GM18507 (cell line): ENCODE results near the gene MYO1H.
"Not testable (repeated sequence)": the region's sequence is repeated elsewhere in the genome, so short reads cannot be mapped to it uniquely, and the experiment has no call there.

Source experiments
- DNase-seq: peaks from one replicate; pipeline ENCODE4 v3.0.0; 2011; ENCODE audit warnings: low read depth; ENCODE audit not compliant: insufficient read length; ENCODE audit errors: extremely low spot score
- FAIRE-seq: peaks from 2 replicates; lab custom pipeline; 2011; peaks lifted over from hg19 to GRCh38; lab: Jason Lieb, UNC

The MYO1H gene

GRCh38 chr12:109394891-109395290 lies 47.2 kb downstream of the MYO1H start:
- DNase-seq (no peak), FAIRE-seq (no peak)

DNA sequence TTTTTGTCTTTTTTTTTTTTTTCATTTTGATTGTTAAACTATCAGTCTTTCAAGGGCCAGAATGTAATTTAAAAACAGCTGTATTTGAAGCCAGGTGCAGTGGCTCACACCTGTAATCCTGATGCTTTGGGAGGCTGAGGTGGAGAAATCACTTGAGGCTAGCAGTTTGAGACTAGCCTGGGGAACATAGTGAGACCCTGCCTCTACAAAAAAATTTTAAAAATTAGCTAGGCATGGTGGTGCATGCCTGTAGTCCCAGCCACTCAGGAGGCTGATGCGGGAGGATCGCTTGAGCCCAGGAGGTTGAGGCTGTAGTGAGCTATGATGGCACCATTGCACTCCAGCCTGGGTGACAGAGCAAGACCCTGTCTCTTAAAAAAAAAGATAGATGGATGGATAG lies 57.1 kb downstream of the MYO1H start:
- FAIRE-seq, DNase-seq: not testable (repeated sequence)

GRCh38 chr12:109406147-109406546 lies 58.4 kb downstream of the MYO1H start:
- DNase-seq, FAIRE-seq: not testable (repeated sequence)

GRCh38 chr12:109418848-109419480 lies 71.3 kb downstream of the MYO1H start:
- FAIRE-seq (no peak), DNase-seq (no peak)

- FAIRE-seq: no peak
- DNase-seq: no peak
These were observed 73.8 kb downstream of the MYO1H start for GRCh38 chr12:109421355-109422087.

GRCh38 chr12:109422251-109422650 lies 74.6 kb downstream of the MYO1H start:
- DNase-seq: no peak
- no peak for FAIRE-seq

DNA sequence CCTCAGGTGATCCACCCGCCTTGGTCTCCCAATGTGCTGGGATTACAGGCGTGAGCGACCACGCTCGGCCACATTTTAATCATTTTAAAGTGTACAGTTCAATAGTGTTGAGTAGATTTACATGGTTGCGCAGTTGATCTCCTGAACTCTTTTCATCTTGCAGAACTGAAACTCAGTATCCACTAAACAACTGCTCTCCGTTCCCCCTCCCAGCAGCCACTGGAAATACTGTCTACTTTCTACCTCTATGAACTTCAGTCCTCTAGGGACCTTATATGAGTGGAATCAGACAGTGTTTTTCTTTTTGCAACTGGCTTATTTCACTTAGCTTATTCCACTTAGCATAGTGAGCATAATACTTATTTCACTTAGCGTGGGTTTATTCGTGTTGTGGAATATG lies 75.7 kb downstream of the MYO1H start:
- FAIRE-seq (no peak), DNase-seq (no peak)

- FAIRE-seq: peak; percentile 88
- DNase-seq: peak; percentile 58
These were observed 80.4 kb downstream of the MYO1H start for GRCh38 chr12:109428037-109428629.

GRCh38 chr12:109428804-109429203 lies 81.1 kb downstream of the MYO1H start:
- DNase-seq, FAIRE-seq: not testable (repeated sequence)

GRCh38 chr12:109430244-109430643 lies 82.5 kb downstream of the MYO1H start:
- FAIRE-seq: no peak
- no peak for DNase-seq

GRCh38 chr12:109432431-109432830 lies 84.7 kb downstream of the MYO1H start:
- DNase-seq (no peak), FAIRE-seq (no peak)

DNA sequence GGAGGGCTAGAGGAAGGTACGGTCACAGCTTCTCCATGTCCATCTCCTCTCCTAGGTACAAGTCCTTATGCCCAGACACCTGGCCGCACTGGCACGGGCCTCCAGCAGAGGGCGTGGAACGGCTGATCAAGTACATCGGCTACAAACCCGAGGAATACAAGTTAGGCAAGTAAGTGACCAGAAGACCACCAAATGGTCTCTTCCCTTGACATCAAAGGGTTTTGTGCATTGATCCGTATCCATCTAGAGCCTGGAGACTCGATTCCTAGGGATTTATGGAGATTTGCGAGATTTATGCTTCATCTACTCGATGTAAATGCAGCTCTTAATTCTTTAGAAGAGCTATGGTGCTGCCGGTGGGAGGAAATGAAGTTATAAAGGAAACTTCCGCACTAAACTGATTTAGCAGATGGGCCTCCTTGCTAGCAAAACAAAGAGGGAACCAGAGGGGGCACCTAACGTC lies 85.2 kb downstream of the MYO1H start:
- FAIRE-seq (peak; percentile 88), DNase-seq (peak; percentile 44)

- no peak for DNase-seq
- FAIRE-seq: no peak
These were observed 85.9 kb downstream of the MYO1H start for GRCh38 chr12:109433618-109434017.

DNA sequence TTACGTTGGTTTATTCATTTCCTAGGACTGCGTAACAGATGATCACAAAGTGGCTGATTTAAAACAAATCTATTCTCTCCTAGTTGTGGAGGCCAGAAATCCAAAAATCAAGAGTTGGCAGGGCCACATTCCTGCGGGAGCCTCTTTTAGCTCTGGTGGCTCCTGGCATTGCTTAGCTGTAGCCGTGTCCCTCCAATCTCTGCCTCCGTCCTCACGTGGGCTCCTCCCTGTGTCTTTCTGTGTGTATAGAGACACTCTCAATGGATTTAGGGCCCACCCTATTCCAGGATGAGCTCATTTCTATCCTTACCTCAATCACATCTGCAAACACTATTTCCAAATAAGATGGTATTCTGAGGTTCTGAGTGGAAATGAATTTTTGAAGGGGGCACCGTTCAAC lies 86.9 kb downstream of the MYO1H start:
- no peak for DNase-seq
- no peak for FAIRE-seq

DNA sequence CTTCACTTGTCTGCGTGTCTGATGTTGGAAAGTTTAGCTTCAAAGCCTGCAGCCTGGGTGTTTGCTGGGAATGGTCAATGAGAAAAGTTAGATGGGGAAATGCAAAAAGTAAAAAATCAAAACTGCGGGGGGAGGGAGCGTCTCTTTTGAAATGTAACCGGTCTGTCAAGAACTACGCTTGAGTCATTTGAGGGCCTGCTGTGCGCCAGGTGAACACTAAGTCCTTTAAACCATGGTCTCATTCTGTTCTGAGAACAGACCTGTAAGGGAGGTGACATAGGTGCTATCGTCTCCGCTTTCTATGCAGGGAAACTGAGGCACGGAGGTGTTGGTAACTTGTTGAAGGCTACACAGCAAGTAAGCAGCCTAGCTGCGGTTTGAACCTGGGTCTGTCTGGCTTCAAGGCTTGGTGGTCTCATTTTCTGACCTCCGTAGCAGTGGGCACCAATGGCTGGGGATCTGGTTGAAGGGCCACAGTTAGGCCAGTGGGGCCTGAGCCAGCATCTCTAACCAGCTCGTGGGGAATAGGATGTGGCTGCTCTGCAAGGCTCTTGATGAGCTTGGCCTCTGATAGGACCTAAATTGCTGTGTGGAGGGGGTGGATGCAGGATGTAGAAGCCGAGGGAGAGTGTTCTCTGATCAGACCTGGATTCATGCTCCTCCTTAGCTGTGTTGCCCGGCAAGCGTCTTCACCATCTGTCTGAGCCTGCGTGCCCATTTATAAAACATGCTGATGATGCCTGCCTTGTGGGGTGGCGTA lies 87.9 kb downstream of the MYO1H start:
- FAIRE-seq: no peak
- no peak for DNase-seq

DNA sequence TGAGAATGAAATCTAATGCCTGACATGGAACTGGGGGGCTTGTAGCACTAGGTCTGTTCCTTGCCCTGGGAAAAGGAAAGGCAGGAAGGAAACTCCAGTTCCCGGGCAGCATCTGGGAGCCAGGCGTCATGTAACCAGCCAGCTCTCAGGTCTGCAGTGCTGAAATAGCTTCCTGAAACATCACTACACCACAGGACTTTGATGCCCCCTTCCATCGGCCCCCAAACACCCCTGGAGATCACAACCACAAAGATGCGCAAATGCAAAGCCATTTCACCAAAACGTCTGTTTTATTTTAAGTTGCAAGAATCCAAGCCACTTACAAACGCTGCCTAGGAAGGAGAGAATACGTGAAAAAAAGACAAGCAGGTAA lies 88.5 kb downstream of the MYO1H start:
- DNase-seq (no peak), FAIRE-seq (no peak)

DNA sequence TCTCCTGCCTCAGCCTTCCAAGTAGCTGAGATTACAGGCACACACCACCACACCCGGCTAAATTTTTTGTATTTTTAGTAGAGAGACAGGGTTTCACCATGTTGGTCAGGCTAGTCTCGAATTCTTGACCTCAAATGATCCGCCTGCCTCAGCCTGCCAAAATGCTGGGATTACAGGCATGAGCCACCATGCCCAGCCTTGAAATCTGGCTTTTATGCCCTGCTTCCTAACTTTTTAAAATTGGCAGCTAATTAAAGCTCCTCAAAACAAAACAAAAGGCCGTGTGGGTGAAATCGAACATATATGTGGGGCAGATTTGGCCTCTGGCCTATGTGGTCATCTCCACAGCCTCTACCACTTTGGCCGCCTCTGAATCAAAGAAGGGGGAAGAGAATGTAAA lies 91.5 kb downstream of the MYO1H start:
- FAIRE-seq (no peak), DNase-seq (no peak)

DNA sequence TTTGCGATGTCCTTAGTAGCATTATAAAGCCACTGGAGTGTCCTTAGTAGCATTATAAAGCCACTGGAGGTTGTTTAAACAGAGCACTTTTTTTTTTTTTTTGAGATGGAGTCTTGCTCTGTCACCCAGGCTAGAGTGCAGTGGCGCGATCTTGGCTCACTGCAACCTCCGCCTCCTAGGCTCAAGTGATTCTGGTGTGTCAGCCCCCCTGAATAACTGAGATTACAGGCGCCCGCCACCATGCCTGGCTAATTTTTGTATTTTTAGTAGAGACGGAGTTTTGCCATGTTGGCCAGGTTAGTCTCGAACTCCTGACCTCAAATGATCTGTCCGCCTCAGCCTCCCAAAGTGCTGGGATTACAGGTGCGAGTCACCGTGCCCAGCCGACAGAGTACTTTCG lies 92.3 kb downstream of the MYO1H start:
- not testable (repeated sequence) for FAIRE-seq, DNase-seq

DNA sequence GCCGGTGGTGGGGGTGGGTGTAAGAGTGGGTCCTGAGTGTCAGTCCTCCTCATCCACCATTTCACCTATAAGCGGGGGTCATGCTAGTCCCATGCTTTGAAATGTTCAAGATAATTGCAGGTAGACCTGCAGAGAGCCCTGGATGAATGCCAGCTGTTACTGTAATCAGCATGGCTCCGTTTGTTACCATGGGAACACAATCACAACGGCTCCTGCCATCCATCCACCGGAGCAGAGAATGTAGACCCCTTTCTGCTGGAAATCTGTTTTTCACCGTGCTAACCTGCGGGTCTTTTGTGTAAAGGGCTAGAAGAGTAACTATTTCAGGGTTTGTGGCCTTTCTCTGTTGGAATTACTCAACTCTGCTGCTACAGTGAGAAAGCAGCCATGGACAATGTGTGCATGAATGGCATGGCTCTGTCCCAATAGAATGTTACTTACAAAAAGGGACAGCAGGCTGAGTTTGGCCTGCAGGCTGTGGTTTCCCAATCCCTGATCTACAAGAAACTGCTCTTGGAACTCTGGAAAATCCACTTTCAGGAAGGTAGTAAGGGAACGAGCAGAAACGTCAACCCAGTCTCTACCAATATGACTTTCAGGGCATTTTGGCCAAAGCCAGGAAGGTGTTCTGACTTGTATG lies 93.3 kb downstream of the MYO1H start:
- DNase-seq: no peak
- FAIRE-seq: no peak

- DNase-seq (no peak), FAIRE-seq (no peak)
These were observed 96.1 kb downstream of the MYO1H start for GRCh38 chr12:109443794-109444193.
